A549 treated with Hydrocortisone at 1 μM for 4 hours (cell line): ENCODE measurements around the gene PLSCR3. TPM values are rescaled to one million over a fixed set of nuclear protein-coding genes. Genes with fewer than 3 reads are reported as not detected.

ENCODE experiments used
- total RNA-seq: library from RNA; stranded (reverse); fragments of 200-300 nt; extraction: Qiagen RNA extraction; gene quantifications from 5 replicates; pipeline ENCODE4 v1.2.3, GENCODE V29; 2022

Gene PLSCR3
- 38.8 to 44.7 TPM (median 42.7 TPM) in 5 replicates for total RNA-seq

GRCh38 chr17:7394452-7395191 lies at the start of gene PLSCR3:
Gene PLSCR3, minus strand, starts transcription at chr17:7394525. Its CDS starts 415 bp downstream, at chr17:7394110.

GRCh38 chr17:7439462-7440112 lies 45.3 kb upstream of the PLSCR3 start, which contains the start of gene FGF11:
Gene FGF11, plus strand, starts transcription at chr17:7439512. Its CDS starts 109 bp downstream, at chr17:7439621.

GRCh38 chr17:7428557-7428956 lies 34.2 kb upstream of the PLSCR3 start, which contains the start of gene SPEM3:
Gene SPEM3, plus strand, starts transcription at chr17:7428857. Its CDS starts 46 bp downstream, at chr17:7428903.

GRCh38 chr17:7425316-7425715 lies 31.0 kb upstream of the PLSCR3 start, which contains the start of gene SPEM2:
Gene SPEM2, plus strand, starts transcription at chr17:7425616. Its CDS starts 73 bp downstream, at chr17:7425689.

GRCh38 chr17:7419819-7420610 lies 25.7 kb upstream of the PLSCR3 start, which contains the start of gene SPEM1:
Gene SPEM1, plus strand, starts transcription at chr17:7420324. Its CDS starts 61 bp downstream, at chr17:7420385.

GRCh38 chr17:7407485-7408251 lies 13.3 kb upstream of the PLSCR3 start, which contains the start of gene NLGN2:
Gene NLGN2, plus strand, starts transcription at chr17:7407845. Its CDS starts 411 bp downstream, at chr17:7408256.

GRCh38 chr17:7403977-7404736 lies 9.8 kb upstream of the PLSCR3 start, which contains the start of gene TMEM256:
Gene TMEM256, minus strand, starts transcription at chr17:7404097. Its CDS starts 13 bp downstream, at chr17:7404084.

GRCh38 chr17:7380855-7381683 lies 13.3 kb downstream of the PLSCR3 start, which contains the start of gene TNK1:
Gene TNK1, plus strand, starts transcription at chr17:7381089. Its CDS starts 1,838 bp downstream, at chr17:7382927.

DNA sequence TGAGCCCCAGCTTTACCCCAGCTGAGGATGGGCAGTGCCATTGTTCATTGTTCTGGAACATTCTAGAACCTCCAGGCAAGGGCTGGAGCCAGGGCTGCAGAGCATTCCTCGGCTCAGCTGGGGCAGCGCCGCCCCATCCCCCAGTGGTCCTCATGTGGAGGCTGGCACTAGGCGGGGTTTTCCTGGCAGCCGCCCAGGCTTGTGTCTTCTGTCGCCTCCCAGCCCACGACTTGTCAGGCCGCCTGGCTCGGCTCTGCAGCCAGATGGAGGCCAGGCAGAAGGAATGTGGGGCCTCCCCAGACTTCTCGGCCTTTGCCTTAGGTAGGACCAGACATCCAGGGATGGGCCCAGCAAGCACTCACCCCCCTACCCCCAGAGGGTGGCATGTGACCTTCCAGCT lies 39.3 kb downstream of the PLSCR3 start, which contains the start of gene TMEM95:
Gene TMEM95, plus strand, starts transcription at position 104 of the 400 bp plus-strand sequence. Its CDS starts 49 bp downstream, at position 153.

DNA sequence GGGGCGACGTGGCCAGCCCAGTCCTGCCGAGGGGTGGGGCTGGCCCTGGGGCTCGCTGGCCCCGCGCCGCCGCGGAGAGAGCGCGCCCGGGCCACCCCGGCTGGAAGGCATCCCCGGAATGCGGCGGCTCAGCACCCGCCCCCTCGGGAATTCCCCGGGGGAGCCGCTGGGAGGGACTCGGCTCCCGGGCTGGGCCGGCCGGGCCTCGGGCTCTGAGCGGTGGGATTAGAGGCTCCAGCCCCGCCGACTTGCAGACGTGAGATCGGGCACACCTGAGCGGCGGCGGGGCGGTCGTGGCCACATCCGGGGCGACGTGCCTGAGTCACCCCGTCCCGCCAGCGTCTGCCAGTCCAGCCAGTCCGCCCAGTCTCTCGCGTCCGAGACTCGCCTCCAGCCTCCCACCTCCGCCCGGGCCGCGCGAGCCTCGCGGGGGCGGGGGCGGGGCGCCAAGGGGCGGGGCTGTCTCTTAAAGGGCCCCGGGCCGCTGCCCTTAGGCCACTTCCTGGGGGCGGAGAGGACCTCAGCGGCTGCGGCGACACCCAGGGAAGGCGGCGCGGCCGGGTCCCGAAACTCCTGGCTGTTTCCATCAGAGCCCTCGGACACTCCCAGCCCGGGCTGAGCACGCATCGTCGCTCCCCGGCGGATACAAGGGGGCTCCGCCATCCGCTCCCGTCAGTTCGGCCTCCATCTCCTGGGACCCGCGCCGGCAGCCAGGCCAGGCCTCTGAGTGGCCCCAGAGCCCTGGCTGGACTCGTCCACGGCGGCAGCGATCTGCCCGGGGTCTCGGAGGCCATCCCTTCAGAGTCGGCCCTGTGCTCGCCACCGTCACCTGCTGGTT lies 42.4 kb downstream of the PLSCR3 start, which contains the start of gene KCTD11:
Gene KCTD11, plus strand, starts transcription at position 498 of the 838 bp plus-strand sequence.

Other genes starting within 250 kb of the PLSCR3 start
- 0.70 to 1.4 TPM (median 0.89 TPM) in 5 replicates for gene ASGR1, start 215.2 kb downstream of the PLSCR3 start, total RNA-seq
- gene DLG4, start 174.7 kb downstream of the PLSCR3 start, total RNA-seq, result 5.7 to 7.8 TPM (median 6.6 TPM) in 5 replicates
- 322 to 414 TPM (median 394 TPM) in 5 replicates for gene ACADVL, start 174.6 kb downstream of the PLSCR3 start, total RNA-seq
- gene DVL2, start 160.0 kb downstream of the PLSCR3 start, total RNA-seq, result 37.0 to 41.9 TPM (median 40.1 TPM) in 5 replicates
- 89.8 to 111 TPM (median 96.3 TPM) in 5 replicates for gene PHF23, start 155.1 kb downstream of the PLSCR3 start, total RNA-seq
- 685 to 777 TPM (median 698 TPM) in 5 replicates for gene GABARAP, start 152.1 kb downstream of the PLSCR3 start, total RNA-seq
- gene CTDNEP1, start 142.8 kb downstream of the PLSCR3 start, total RNA-seq, result 222 to 242 TPM (median 228 TPM) in 5 replicates
- gene ELP5, start 142.3 kb downstream of the PLSCR3 start, total RNA-seq, result 125 to 155 TPM (median 140 TPM) in 5 replicates
- gene CLDN7, start 132.0 kb downstream of the PLSCR3 start, total RNA-seq, result 2.2 to 3.7 TPM (median 2.6 TPM) in 5 replicates
- 0.39 to 0.59 TPM (median 0.50 TPM) in 5 replicates for gene SLC2A4, start 112.8 kb downstream of the PLSCR3 start, total RNA-seq
- 0.43 to 0.55 TPM (median 0.44 TPM) in 5 replicates for gene YBX2, start 99.9 kb downstream of the PLSCR3 start, total RNA-seq
- 1,618 to 1,808 TPM (median 1,704 TPM) in 5 replicates for gene EIF5A, start 86.9 kb downstream of the PLSCR3 start, total RNA-seq
- 73.9 to 101 TPM (median 95.3 TPM) in 5 replicates for gene GPS2, start 79.2 kb downstream of the PLSCR3 start, total RNA-seq
- gene NEURL4, start 65.2 kb downstream of the PLSCR3 start, total RNA-seq, result 26.4 to 30.2 TPM (median 28.4 TPM) in 5 replicates
- 1.2 to 3.9 TPM (median 3.1 TPM) in 5 replicates for gene ACAP1, start 58.0 kb downstream of the PLSCR3 start, total RNA-seq
- gene KCTD11, start 42.4 kb downstream of the PLSCR3 start, total RNA-seq, result 10.5 to 13.8 TPM (median 12.9 TPM) in 5 replicates
- gene TMEM95, start 39.4 kb downstream of the PLSCR3 start, total RNA-seq, result not detected in 5 replicates
- gene TNK1, start 13.4 kb downstream of the PLSCR3 start, total RNA-seq, result 1.4 to 2.1 TPM (median 1.7 TPM) in 5 replicates
- gene TMEM256, start 9.6 kb upstream of the PLSCR3 start, total RNA-seq, result 171 to 224 TPM (median 215 TPM) in 5 replicates
- gene NLGN2, start 13.3 kb upstream of the PLSCR3 start, total RNA-seq, result 12.7 to 19.0 TPM (median 15.5 TPM) in 5 replicates
- gene SPEM1, start 25.8 kb upstream of the PLSCR3 start, total RNA-seq, result 0.08 to 0.13 TPM in 2 of 5 replicates, not detected in the others
- gene SPEM2, start 31.1 kb upstream of the PLSCR3 start, total RNA-seq, result not detected in 5 replicates
- gene SPEM3, start 34.3 kb upstream of the PLSCR3 start, total RNA-seq, result 0.02 to 0.03 TPM in 2 of 5 replicates, not detected in the others
- gene TMEM102, start 40.9 kb upstream of the PLSCR3 start, total RNA-seq, result 10.1 to 14.8 TPM (median 13.3 TPM) in 5 replicates
- gene FGF11, start 45.0 kb upstream of the PLSCR3 start, total RNA-seq, result 0.93 to 1.1 TPM (median 1.0 TPM) in 5 replicates
- gene CHRNB1, start 50.5 kb upstream of the PLSCR3 start, total RNA-seq, result 7.0 to 11.7 TPM (median 9.1 TPM) in 5 replicates
- 20.4 to 26.9 TPM (median 24.8 TPM) in 5 replicates for gene ZBTB4, start 85.1 kb upstream of the PLSCR3 start, total RNA-seq
- not detected in 5 replicates for gene SLC35G6, start 86.9 kb upstream of the PLSCR3 start, total RNA-seq
- gene POLR2A, start 89.8 kb upstream of the PLSCR3 start, total RNA-seq, result 70.3 to 86.1 TPM (median 78.6 TPM) in 5 replicates
- gene TNFSF12, start 154.5 kb upstream of the PLSCR3 start, total RNA-seq, result 9.9 to 13.2 TPM (median 11.0 TPM) in 5 replicates
- 0.78 to 1.1 TPM (median 0.91 TPM) in 5 replicates for gene TNFSF13, start 164.2 kb upstream of the PLSCR3 start, total RNA-seq
- gene SENP3, start 167.4 kb upstream of the PLSCR3 start, total RNA-seq, result 88.8 to 103 TPM (median 95.8 TPM) in 5 replicates
- gene CD68, start 185.1 kb upstream of the PLSCR3 start, total RNA-seq, result 25.7 to 33.1 TPM (median 28.3 TPM) in 5 replicates
- gene MPDU1, start 189.3 kb upstream of the PLSCR3 start, total RNA-seq, result 109 to 162 TPM (median 117 TPM) in 5 replicates
- 0.16 to 0.36 TPM (median 0.25 TPM) in 5 replicates for gene SOX15, start 195.6 kb upstream of the PLSCR3 start, total RNA-seq
- gene FXR2, start 220.4 kb upstream of the PLSCR3 start, total RNA-seq, result 52.5 to 56.7 TPM (median 54.4 TPM) in 5 replicates
- gene SAT2, start 233.3 kb upstream of the PLSCR3 start, total RNA-seq, result 60.0 to 88.9 TPM (median 79.2 TPM) in 5 replicates
- 0.35 to 0.85 TPM (median 0.60 TPM) in 5 replicates for gene SHBG, start 235.6 kb upstream of the PLSCR3 start, total RNA-seq